ENCODE measurements around the gene SGMS2.
"Not testable (repeated sequence)": the region's sequence is repeated elsewhere in the genome, so short reads cannot be mapped to it uniquely, and the experiment has no call there.

SGMS2 gene

GRCh38 chr4:107870916-107871786 lies 46.4 kb downstream of the SGMS2 start:
- no peak for DNase-seq

- no peak for DNase-seq
Observed at GRCh38 chr4:107874024-107874423, 49.3 kb downstream of the SGMS2 start.

GRCh38 chr4:107876099-107876498 lies 51.4 kb downstream of the SGMS2 start:
- DNase-seq: no peak

GRCh38 chr4:107877361-107877760 lies 52.6 kb downstream of the SGMS2 start:
- DNase-seq: no peak

GRCh38 chr4:107885865-107886264 lies 61.1 kb downstream of the SGMS2 start:
- DNase-seq: peak; percentile 43

GRCh38 chr4:107888237-107888636 lies 63.5 kb downstream of the SGMS2 start:
- peak; percentile 9 for DNase-seq

GRCh38 chr4:107890779-107891178 lies 66.0 kb downstream of the SGMS2 start:
- no peak for DNase-seq

- DNase-seq: no peak
Observed at GRCh38 chr4:107891299-107891698, 66.6 kb downstream of the SGMS2 start.

GRCh38 chr4:107893171-107894137 lies 68.7 kb downstream of the SGMS2 start:
- peak; percentile 9 for DNase-seq

GRCh38 chr4:107894138-107894603 lies 69.4 kb downstream of the SGMS2 start:
- no peak for DNase-seq

GRCh38 chr4:107896158-107896645 lies 71.5 kb downstream of the SGMS2 start:
- peak; percentile 99 for DNase-seq

GRCh38 chr4:107896646-107897045 lies 71.9 kb downstream of the SGMS2 start:
- DNase-seq: peak; percentile 68

GRCh38 chr4:107897823-107898222 lies 73.1 kb downstream of the SGMS2 start:
- DNase-seq: peak; percentile 8

GRCh38 chr4:107900067-107900466 lies 75.3 kb downstream of the SGMS2 start:
- no peak for DNase-seq

GRCh38 chr4:107900508-107900907 lies 75.8 kb downstream of the SGMS2 start:
- DNase-seq: no peak

- DNase-seq: no peak
Observed at GRCh38 chr4:107901213-107901934, 76.6 kb downstream of the SGMS2 start.

- DNase-seq: no peak
Observed at GRCh38 chr4:107902715-107903114, 78.0 kb downstream of the SGMS2 start.

GRCh38 chr4:107905082-107905481 lies 80.3 kb downstream of the SGMS2 start:
- not testable (repeated sequence) for DNase-seq

- DNase-seq: no peak
Observed at GRCh38 chr4:107906458-107907100, 81.8 kb downstream of the SGMS2 start.

GRCh38 chr4:107908377-107908776 lies 83.6 kb downstream of the SGMS2 start:
- DNase-seq: no peak

- DNase-seq: peak; percentile 64
Observed at GRCh38 chr4:107913283-107913899, 88.7 kb downstream of the SGMS2 start.
